Fibroblast of lung (primary cell): ENCODE data around the gene C22orf31. TPM values are rescaled to one million over a fixed set of nuclear protein-coding genes. Genes with fewer than 3 reads are reported as not detected.

Experiments used
- DNase-seq, 2 donors: peaks; one replicate each; pipeline versions ENCODE4 v3.0.0 to v3.0.0-alpha.2; 2010; ENCODE audit warnings: low read depth in 2 of 2
- H2AFZ ChIP-seq: 2 replicates; pipeline ENCODE4 v1.5.1; 2012; ENCODE audit warnings: low read length, control low read depth, inconsistent platforms
- H3K27ac ChIP-seq: 2 replicates; pipeline ENCODE4 v1.5.1; 2011; ENCODE audit warnings: low read length, control low read depth; ENCODE audit not compliant: insufficient read depth
- H3K27me3 ChIP-seq: 2 replicates; pipeline ENCODE4 v1.5.1; 2011; ENCODE audit warnings: mild to moderate bottlenecking, low read length; ENCODE audit not compliant: control insufficient read depth, insufficient read depth
- H3K36me3 ChIP-seq: 2 replicates; pipeline ENCODE4 v1.5.1; 2011; ENCODE audit warnings: low read length; ENCODE audit not compliant: control insufficient read depth, insufficient read depth
- H3K4me1 ChIP-seq: 2 replicates; pipeline ENCODE4 v1.5.1; 2011; ENCODE audit warnings: low read length; ENCODE audit not compliant: control insufficient read depth, insufficient read depth; ENCODE audit errors: extremely low read depth
- H3K4me2 ChIP-seq: 2 replicates; pipeline ENCODE4 v1.5.1; 2011; ENCODE audit warnings: low read length, control low read depth; ENCODE audit not compliant: insufficient read depth; ENCODE audit errors: extremely low read depth
- H3K4me3 ChIP-seq, 4 experiments: fragments of 200-600 bp in 1 of 4; sonication (generic) in 1 of 4; replicated peaks in 1 of 4; 2 replicates each; pipeline ENCODE4 v1.5.1; 2011 to 2016; ENCODE audit warnings: low read length in 4 of 4, low read depth in 3 of 4, mild to moderate bottlenecking in 3 of 4, control low read depth in 2 of 4, inconsistent platforms in 1 of 4, mixed read lengths in 1 of 4; ENCODE audit not compliant: insufficient read depth in 1 of 4; ENCODE audit errors: control extremely low read depth in 1 of 4
- H3K79me2 ChIP-seq: 2 replicates; pipeline ENCODE4 v1.5.1; 2012; ENCODE audit warnings: mild to moderate bottlenecking, low read length, inconsistent platforms; ENCODE audit not compliant: control insufficient read depth, insufficient read depth
- H3K9ac ChIP-seq: 2 replicates; pipeline ENCODE4 v1.5.1; 2011; ENCODE audit warnings: mild to moderate bottlenecking, low read length, control low read depth; ENCODE audit not compliant: insufficient read depth
- H3K9me3 ChIP-seq: 2 replicates; pipeline ENCODE4 v1.5.1; 2012; ENCODE audit warnings: low read depth, low read length; ENCODE audit not compliant: control insufficient read depth, insufficient read depth
- H4K20me1 ChIP-seq: 2 replicates; pipeline ENCODE4 v1.5.1; 2011; ENCODE audit warnings: low read length; ENCODE audit not compliant: control insufficient read depth, insufficient read depth; ENCODE audit errors: extremely low read depth
- EZH2 ChIP-seq: IDR thresholded peaks from 2 replicates; pipeline ENCODE4 v1.5.1; 2012; ENCODE audit warnings: low read length, control low read depth, mild to moderate bottlenecking; ENCODE audit errors: missing control alignments
- polyA minus RNA-seq: library from RNA; depleted of rRNA, polyadenylated mRNA; stranded (reverse); fragments of >200 nt; gene quantifications from 2 replicates; pipeline ENCODE4 v1.2.3, GENCODE V29; 2011; ENCODE audit warnings: low replicate concordance
- polyA plus RNA-seq, 2 donors: library from polyadenylated mRNA; depleted of rRNA in 1 of 2; stranded (reverse) in 1 of 2; unstranded in 1 of 2; fragments of >200 nt; gene quantifications; 2 replicates each; pipeline ENCODE4 v1.2.1, GENCODE V29; 2011 to 2012; ENCODE audit warnings: missing spikeins in 1 of 2
- total RNA-seq: library from RNA; depleted of rRNA; stranded (reverse); fragments of >200 nt; gene quantifications from 2 replicates; pipeline ENCODE4 v1.2.1, GENCODE V29; 2014
- TF ChIP-seq, protein P1 (sequence below), 2 donors: IDR thresholded peaks in 1 of 2; conservative IDR thresholded peaks in 1 of 2; 1 replicate in 1 of 2; 2 replicates in 1 of 2; pipeline ENCODE4 v1.5.1; 2011 to 2012; ENCODE audit warnings: low read length in 2 of 2, control low read depth in 1 of 2, inconsistent platforms in 1 of 2, low read depth in 1 of 2, mild to moderate bottlenecking in 1 of 2

Gene C22orf31
- total RNA-seq (0.17 TPM in 1 of 2 replicates, not detected in the other), polyA plus RNA-seq (0.14 TPM in 1 of 2 replicates, not detected in the other), polyA minus RNA-seq (not detected in 2 replicates)
- polyA plus RNA-seq (2012) = not detected in 2 replicates

- H3K4me3 ChIP-seq = no peak within 1 kb of the TSS
- no peak within 1 kb of the TSS for H3K4me2 ChIP-seq
- DNase-seq = peak in 1 of 2 donors; percentile 6
- H4K20me1 ChIP-seq = no peaks in the 10 kb centered on the region
- H3K4me1 ChIP-seq = no peaks in the 10 kb centered on the region
- no peak within 1 kb of the TSS for H2AFZ ChIP-seq
- no peak for TF ChIP-seq EZH2
- TF ChIP-seq, protein P1, sequence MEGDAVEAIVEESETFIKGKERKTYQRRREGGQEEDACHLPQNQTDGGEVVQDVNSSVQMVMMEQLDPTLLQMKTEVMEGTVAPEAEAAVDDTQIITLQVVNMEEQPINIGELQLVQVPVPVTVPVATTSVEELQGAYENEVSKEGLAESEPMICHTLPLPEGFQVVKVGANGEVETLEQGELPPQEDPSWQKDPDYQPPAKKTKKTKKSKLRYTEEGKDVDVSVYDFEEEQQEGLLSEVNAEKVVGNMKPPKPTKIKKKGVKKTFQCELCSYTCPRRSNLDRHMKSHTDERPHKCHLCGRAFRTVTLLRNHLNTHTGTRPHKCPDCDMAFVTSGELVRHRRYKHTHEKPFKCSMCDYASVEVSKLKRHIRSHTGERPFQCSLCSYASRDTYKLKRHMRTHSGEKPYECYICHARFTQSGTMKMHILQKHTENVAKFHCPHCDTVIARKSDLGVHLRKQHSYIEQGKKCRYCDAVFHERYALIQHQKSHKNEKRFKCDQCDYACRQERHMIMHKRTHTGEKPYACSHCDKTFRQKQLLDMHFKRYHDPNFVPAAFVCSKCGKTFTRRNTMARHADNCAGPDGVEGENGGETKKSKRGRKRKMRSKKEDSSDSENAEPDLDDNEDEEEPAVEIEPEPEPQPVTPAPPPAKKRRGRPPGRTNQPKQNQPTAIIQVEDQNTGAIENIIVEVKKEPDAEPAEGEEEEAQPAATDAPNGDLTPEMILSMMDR (conservative IDR thresholded peaks at IDR 0.05 in 1 of 2, IDR thresholded peaks at IDR 0.05 in 1 of 2; ENCODE audit: low read depth in 1 of 2, low read length in 2 of 2) = no peak
- H3K9me3 ChIP-seq = no peaks in the 10 kb centered on the region
- H3K9ac ChIP-seq = no peak within 1 kb of the TSS
- H3K27ac ChIP-seq = no peak within 1 kb of the TSS
- no peaks in the 10 kb centered on the region for H3K79me2 ChIP-seq
- no peaks in the 10 kb centered on the region for H3K36me3 ChIP-seq
- no peaks in the 10 kb centered on the region for H3K27me3 ChIP-seq
These were observed at the start of gene C22orf31 for GRCh38 chr22:29061773-29062172. Gene C22orf31 (minus strand): TSS chr22:29061831. CDS start chr22:29061792, 39 bp downstream.

- Histone ChIP-seq H3K9ac (no peak overlapping the region), H3K27me3 (no peaks in the 10 kb centered on the region), H3K79me2 (no peaks in the 10 kb centered on the region), H3K4me1 (no peaks in the 10 kb centered on the region), H3K4me2 (no peak overlapping the region), H3K36me3 (no peaks in the 10 kb centered on the region), H3K9me3 (no peaks in the 10 kb centered on the region), H3K27ac (no peak overlapping the region), H4K20me1 (no peaks in the 10 kb centered on the region), H2AFZ (no peak overlapping the region), H3K4me3 (no peak overlapping the region)
- DNase-seq = no peak
- TF ChIP-seq EZH2 = no peak
- TF ChIP-seq, protein P1 (conservative IDR thresholded peaks at IDR 0.05 in 1 of 2, IDR thresholded peaks at IDR 0.05 in 1 of 2; ENCODE audit: low read depth in 1 of 2, low read length in 2 of 2) = no peak
These were observed 49.3 kb upstream of the C22orf31 start for GRCh38 chr22:29110946-29111345.

- Histone ChIP-seq H3K4me2 (no peak overlapping the region), H4K20me1 (no peaks in the 10 kb centered on the region)
These were observed 48.2 kb upstream of the C22orf31 start for GRCh38 chr22:29109822-29110221.

More at GRCh38 chr22:29109822-29110221, 48.2 kb upstream of the C22orf31 start:
- no peak overlapping the region for H3K4me3 ChIP-seq
- H3K36me3 ChIP-seq = no peaks in the 10 kb centered on the region
- H3K9me3 ChIP-seq = no peaks in the 10 kb centered on the region
- no peak for TF ChIP-seq EZH2
- TF ChIP-seq, protein P1 (conservative IDR thresholded peaks at IDR 0.05 in 1 of 2, IDR thresholded peaks at IDR 0.05 in 1 of 2; ENCODE audit: low read depth in 1 of 2, low read length in 2 of 2) = no peak
- no peak overlapping the region for H2AFZ ChIP-seq
- peak; percentile 23 to 43 for DNase-seq
- H3K4me1 ChIP-seq = no peaks in the 10 kb centered on the region
- no peaks in the 10 kb centered on the region for H3K27me3 ChIP-seq
- no peak overlapping the region for H3K9ac ChIP-seq
- no peaks in the 10 kb centered on the region for H3K79me2 ChIP-seq
- no peak overlapping the region for H3K27ac ChIP-seq
